ENCODE measurements around the gene VAX1.

DNA sequence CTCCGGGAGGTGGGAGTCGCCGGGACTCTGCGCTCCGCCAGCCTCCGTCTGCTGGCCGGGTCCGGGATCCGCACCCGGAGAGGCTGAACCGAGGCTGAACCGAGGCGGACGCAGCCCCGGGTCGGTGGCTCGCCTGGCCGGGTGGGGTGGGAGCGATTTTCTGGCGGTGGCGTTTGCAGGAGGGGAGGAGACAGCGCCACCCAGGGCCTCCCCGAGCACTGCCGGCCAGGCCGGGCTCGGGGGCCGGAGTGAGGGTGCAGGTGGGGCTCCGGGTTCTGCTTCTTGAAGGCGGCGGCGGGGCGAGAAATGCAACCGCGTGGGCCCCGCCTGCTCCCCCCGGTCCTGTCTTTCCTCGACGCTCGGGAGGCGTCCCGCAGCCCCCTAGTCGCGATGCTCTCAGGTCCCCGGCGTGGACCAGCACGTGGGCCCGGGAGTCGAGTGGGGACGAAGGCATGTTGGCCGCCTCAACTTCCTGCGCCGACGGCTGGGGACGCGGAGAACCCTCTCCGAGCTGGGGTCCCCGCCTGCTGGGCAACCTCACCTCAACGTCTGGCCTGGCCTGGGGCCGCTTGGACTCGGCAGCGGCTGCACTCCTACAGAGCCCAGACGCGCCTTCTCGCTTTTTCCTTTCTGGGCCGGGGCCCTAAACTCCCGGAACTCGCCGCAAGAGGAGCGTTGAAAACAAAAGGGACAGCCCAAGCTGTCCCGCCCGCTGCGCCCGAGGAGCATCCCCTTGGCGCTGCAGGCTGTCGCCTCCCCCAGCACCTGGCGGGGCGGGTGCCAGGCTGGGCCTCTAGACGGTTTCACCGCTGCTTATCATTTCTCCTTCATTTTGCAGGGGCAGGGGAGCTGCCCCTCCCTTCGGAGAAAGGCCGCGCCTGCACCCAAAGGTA, 25.2 kb upstream of the VAX1 start:
- 0 out of 2 replicates have a peak, but pooled peaks have one; percentile 5 for TF ChIP-seq CTCF (conservative IDR thresholded peaks at IDR 0.05)
- no peak for TF ChIP-seq ZFX (IDR thresholded peaks at IDR 0.05)

All from C4-2B (cell line).